AG08395 (cell line): Measurements from ENCODE around the gene FN3KRP.

ENCODE experiments used
- DNase-seq: peaks from one replicate; pipeline ENCODE4 v3.0.0; 2012; ENCODE audit warnings: mixed read lengths, low spot score

Gene FN3KRP, protein sequence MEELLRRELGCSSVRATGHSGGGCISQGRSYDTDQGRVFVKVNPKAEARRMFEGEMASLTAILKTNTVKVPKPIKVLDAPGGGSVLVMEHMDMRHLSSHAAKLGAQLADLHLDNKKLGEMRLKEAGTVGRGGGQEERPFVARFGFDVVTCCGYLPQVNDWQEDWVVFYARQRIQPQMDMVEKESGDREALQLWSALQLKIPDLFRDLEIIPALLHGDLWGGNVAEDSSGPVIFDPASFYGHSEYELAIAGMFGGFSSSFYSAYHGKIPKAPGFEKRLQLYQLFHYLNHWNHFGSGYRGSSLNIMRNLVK

GRCh38 chr17:82716203-82717010, at the start of gene FN3KRP:
FN3KRP (plus strand) TSS chr17:82716706; CDS start chr17:82716756, 50 bp downstream.
- peak; percentile 99 for DNase-seq

GRCh38 chr17:82666931-82667667, 49.4 kb upstream of the FN3KRP start:
- DNase-seq = no peak

DNA sequence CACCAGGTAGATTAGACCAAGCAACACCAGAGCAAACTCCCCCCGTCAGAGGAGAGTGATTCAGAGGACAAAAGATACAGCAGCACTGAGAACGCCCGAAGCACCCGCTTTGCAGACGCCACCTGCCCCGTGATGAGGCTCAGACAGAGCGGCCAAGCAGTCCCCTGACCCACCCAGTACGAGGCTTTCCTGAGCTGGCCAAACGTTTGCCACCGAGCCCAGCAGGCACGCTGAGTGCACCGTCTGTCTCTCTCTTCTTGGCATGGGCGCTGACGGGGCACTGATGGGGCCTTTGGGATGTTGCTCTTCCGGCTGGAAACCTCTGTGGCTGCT, 48.9 kb upstream of the FN3KRP start:
- DNase-seq = no peak

DNA sequence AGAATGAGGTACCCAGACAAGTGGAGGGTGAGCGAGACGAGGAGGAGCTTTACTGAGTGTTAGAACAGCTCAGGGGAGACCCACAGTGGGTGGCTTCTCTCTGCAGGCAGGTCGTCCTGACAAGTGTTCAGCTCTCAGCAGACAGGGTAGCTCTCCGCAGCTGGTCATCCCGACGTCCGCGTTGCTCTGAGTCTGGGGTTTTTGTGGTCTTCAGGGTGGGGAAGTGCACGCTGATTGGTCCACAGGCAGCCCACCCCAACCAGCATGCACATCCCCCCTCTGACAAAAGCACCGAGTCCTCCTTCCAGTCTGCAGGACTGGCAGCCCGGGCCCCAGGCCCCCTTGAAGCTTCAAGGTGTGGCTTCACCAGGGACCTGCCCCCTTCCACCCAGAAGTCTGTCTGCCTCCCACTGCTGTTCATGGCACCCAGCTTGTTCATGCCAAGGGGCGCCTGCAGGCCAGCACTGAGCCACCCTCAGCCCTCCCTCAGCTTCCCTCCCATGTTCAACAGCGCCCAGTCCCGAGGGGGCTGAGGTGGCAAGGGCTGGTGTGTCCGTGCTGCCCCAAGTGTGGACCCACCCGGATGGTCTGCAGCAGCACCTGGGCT, 48.4 kb upstream of the FN3KRP start:
- DNase-seq = no peak

DNA sequence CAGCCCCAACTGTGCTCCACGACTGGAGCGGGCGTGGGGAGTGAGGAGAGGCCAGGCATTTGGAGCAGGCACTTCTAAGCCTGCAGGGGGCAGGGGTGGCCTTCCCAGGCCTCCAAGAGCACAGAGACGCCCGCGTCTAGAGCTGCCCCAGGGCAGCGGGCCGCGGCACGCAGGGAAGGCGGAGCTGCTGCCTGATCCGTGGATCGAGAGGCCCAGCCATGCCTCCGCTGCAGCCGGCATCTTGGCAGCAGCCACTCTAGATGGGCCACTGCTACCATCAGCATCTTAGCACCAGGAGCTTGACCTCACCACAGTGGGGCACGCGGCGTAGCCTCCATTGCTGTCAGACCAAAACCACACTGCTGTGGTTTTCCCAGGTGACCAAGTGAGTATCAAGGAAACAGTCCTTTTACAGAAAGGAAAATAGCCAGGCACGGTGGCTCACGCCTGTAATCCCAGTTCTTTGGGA, 47.8 kb upstream of the FN3KRP start:
- DNase-seq = peak; percentile 65

DNA sequence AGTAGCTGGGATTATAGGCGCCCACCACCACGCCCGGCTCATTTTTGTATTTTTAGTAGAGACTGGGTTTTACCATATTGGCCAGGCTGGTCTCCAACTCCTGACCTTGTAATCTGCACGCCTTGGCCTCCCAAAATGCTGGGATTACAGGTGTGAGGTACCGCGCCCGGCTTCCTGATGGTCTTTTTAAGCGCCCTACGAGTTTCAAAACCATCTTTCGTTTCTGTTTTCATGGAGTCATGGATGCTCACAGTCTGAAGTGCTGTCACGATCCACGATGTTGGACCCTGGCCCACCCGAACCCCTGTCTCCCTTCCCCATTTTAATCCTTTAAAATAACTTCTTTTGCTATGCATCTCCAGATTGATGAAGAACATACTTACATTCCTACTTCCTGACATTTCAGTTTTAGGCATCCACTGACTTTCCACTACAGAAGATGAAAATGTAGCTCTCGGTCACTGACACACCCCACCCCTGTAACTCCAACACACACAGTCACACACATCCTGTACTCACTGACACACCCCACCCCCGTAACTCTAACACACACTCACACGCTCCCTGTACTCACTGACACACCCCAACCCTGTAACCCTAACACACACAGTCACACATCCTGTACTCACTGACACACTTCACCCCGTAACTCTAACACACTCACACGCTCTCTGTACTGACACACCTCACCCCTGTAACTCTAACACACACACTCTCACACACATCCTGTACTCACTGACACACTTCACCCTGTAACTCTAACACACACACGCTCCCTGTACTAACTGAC, 45.6 kb upstream of the FN3KRP start:
- no peak for DNase-seq

DNA sequence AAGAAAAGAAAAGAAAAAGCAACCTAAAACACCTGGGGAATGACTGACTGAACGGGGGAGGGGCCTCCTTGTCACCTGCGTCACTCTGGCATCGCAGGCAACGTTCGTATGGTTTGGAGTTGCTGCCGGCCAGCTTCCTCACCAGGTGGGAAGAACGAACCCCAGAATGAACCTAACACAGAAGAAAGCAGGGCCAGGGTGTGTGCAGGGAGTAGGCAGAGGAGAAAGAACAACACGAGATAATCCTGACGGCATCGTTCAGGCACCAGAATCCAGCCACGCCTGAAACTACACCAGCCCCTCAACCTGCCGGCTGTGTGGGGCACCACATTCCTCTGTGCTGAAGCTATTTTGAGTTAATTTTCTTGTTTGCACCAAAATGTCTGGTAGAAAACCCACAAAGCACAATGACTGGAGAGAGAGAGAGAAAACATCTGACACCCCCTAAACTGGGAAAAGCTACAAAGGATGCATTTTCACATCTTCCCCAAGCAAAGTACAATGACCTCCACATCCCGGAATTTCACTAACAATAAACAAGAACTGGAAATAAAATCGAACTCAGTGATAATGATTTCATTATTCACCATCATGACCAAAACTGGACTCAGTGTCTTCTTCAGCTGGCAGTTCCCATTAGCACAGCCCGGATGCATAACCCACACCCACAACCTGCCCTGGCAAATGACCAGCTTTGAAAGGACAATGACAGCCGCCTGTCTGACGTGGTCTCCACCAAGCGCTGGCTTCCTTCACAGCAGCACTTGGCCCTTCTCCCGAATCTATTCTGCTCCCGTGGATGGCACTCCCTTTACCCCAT, 41.6 kb upstream of the FN3KRP start:
- DNase-seq = no peak

DNA sequence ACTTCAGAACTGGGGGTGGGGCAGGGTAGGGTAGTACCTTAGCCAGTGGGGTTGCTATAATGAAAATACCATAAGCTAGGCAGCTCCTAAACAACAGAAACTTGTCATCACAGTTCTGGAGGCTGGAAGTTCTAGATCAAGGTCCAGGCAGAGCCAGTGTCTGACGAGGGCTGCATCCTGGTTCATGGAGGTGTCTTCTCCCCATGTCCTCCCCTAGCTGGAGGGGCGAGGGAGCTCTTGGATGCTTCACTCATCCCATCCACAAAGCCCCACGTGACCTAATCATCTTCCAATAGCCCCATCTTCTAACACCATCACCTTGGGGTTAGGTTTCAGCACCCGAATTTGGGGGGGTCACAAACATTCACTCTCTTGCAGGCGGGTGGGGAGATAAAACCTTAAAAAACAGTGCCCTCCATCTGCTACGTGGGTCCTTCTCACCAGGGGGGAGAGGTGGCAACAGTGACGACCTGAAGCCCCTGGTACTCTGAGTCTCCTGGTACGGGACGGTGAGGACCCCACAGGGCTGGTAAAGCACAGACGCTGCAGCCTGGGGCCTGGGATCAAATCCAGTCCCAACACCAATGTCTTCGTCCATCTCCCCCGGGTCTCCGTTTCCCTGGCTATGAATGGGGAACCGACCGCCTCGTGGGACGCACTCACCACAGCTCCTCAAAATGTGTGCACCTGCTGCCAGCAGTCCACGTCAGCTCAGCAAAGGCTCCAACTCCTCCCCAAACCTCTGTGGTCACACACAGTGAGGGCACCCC, 40.8 kb upstream of the FN3KRP start:
- DNase-seq = no peak

DNA sequence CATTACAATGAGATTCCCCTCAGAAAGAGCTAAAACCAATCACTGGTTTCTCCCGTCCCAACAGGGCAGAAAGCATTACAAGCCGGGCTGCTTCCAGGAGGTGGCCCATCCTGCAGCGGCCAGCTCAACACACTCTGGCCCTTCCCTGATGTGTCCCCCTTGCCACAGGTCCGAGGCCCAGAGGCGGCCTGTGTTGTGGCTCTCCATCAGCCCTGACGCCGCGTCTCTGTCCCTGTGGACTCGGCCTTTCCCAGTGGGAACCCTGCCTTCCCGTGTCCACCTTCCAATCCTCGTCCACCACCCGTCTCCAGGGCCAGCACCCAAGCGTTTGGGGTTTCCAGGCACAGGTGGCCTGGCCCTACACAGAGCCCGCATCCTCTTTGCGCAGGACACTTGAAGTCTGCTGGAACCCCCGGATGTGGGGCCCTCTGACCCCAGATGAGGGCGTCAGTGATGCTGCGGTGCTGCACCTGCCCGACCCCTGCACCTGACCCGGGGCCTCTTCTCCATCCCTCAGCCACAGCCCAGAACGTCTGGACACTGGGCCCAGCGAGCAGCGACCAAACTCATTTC, 39.1 kb upstream of the FN3KRP start:
- no peak for DNase-seq

DNA sequence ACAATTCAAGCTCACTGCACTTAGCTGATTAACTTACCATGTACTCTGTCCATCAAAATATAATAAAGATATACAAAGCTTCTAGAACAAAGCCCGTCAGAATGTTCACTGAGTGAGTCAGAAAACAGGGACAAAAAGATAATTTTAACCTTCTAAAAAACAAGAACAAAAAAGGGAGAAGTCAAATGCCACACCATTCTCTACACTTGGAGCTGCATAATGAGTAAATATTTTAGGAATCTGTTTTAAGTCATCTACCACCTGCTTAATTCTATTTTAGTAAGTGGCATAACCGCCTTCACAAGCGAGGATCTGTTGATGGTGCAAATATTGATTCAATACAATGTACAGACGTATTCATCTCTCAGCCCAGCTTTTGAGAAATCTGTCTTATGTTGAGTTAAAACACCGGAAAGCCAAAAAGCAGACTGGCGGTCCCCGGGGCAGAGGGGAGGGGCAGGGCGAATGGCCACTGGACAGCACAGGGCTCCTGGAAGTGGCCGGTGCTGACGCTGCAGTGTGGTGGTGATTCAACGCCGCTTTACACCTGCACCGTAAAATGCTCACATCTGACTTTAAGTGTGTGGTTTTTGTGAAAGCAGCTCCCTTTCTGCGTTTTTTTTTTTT, 38.1 kb upstream of the FN3KRP start:
- DNase-seq = no peak

DNA sequence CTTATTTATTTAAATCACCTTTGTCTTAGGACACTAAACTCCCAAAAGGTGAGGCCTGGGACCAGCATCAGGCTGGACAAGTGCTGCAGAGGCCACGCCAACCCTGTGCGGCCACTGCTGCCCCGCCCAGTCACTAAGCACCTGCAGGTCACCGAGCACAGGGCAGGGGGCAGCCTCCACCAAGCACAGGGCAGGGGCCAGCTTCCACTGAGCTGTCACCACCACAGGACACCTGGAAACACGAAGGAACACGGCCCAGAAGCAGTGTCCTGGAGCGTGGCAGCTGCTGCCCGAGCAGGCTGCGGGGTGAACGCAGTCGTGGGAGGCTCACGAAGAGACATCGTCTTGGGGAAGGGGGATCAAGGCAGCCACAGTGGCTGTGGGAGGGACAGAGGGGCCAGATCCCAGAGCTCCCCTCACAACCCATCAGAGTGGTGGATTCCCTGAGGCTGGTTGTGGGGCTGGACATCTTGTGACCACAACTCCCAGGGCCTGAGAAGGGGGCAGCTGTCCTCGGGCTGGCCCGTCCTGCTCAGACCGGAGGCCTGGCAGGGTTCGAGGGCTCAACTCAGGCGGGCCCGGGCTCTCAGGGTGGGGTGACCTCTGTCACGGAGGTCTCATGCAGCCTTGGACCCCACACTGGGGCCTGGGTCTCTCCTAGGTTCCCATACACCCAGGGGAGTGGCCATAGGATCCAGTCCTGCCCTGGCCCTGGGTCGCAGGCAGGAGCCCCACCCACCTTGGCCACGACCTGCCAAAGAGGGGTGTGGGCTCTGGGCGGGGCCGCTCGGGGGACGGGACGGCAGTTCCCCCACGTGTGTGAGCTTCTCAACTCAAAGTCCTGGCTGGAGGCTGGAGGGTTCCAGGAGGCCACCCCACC, 36.7 kb upstream of the FN3KRP start:
- DNase-seq = no peak

GRCh38 chr17:82681547-82681946, 35.0 kb upstream of the FN3KRP start:
- DNase-seq = no peak

DNA sequence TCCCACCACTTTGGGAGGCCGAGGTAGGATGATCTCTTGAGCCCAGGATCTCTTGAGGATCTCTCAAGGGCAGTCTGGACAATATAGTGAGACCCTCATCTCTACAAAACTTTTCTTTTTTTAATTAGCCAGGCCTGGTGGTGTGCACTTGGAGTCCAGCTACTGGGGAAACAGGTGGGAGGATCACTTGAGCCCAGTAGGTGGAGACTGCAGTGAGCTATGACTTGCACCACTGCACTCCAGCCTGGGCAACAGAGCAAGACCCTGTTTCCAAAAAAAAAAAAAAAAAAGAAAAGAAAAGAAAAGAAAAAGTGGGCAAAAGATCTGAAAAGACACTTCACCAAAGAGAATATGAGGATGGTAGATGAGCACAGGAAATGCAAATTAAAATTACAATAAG, 33.0 kb upstream of the FN3KRP start:
- no peak for DNase-seq

DNA sequence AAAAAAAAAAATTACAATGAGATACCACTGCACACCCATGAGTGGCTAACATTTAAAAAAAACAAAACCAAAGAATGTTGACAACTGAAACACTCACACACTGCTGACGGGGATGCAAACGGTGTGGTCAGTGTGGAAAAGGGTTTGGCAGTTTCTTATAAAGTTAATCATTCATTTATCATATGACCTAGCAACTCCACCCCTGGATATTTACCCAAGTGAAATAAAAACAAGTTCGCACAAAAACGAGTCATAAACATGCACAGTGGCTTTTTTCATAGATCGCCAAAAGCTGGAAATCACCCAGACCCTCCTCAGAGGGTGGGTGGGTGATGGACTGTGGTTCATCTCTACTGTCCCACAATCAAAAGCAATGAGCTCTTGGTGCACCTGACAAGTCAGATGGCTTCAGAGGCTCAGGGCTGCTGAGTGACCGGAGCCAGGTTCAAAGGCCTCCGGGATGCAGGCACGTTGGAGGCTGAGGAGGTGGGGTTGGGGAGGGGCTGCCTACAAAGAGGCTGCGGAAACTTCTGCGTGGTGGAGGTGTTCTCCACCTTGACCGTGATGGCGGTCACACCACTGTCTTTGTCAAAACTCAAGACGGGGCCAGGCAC, 32.2 kb upstream of the FN3KRP start:
- DNase-seq = no peak

DNA sequence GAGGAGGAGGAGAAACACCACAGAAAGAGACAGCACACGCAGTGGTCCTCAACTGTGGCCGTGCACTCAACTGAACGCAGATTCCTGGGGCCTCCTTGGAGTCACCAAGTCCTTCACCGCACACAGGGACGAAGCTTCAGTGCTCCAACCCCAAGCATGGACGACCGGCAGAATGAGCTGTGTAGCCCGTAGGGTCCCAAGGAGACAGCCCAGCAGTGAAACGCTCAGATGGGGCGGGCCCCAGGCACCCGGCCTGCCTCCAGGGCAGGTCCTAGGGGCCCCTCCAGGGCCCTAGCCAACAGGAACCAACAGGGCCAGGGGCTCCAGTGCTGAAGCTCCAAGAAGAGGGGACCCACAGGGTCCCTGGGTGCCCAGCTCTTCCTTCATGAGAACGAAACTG, 31.2 kb upstream of the FN3KRP start:
- no peak for DNase-seq

- no peak for DNase-seq
Measured at GRCh38 chr17:82686366-82687324, 29.9 kb upstream of the FN3KRP start.
